ENCODE data around the gene ASB15.

Gene ASB15

GRCh38 chr7:123570390-123571182 lies 31.0 kb upstream of the ASB15 start:
- TF ChIP-seq TAF1 (IDR thresholded peaks at IDR 0.05; ENCODE audit: borderline replicate concordance, insufficient read depth, low read length) (no peak), POLR2AphosphoS5 (IDR thresholded peaks at IDR 0.05; ENCODE audit: low read depth, low read length) (no peak), FOXP2 (optimal IDR thresholded peaks at IDR 0.05; ENCODE audit: borderline replicate concordance, extremely low read depth, extremely low read length, insufficient read depth) (no peak), SIN3A (IDR thresholded peaks at IDR 0.05; ENCODE audit: borderline replicate concordance, insufficient read depth, low read length) (no peak), REST (IDR thresholded peaks at IDR 0.05; ENCODE audit: insufficient read depth in 1 of 2, low read depth in 2 of 2, low read length in 2 of 2) (no peak)

GRCh38 chr7:123571187-123571586 lies 30.4 kb upstream of the ASB15 start:
- TF ChIP-seq TAF1 (IDR thresholded peaks at IDR 0.05; ENCODE audit: borderline replicate concordance, insufficient read depth, low read length) (no peak), FOXP2 (optimal IDR thresholded peaks at IDR 0.05; ENCODE audit: borderline replicate concordance, extremely low read depth, extremely low read length, insufficient read depth) (no peak), POLR2AphosphoS5 (IDR thresholded peaks at IDR 0.05; ENCODE audit: low read depth, low read length) (no peak), REST (IDR thresholded peaks at IDR 0.05; ENCODE audit: insufficient read depth in 1 of 2, low read depth in 2 of 2, low read length in 2 of 2) (no peak), SIN3A (IDR thresholded peaks at IDR 0.05; ENCODE audit: borderline replicate concordance, insufficient read depth, low read length) (no peak)

- no peak for TF ChIP-seq POLR2AphosphoS5 (IDR thresholded peaks at IDR 0.05; ENCODE audit: low read depth, low read length)
- TF ChIP-seq SIN3A (IDR thresholded peaks at IDR 0.05; ENCODE audit: borderline replicate concordance, insufficient read depth, low read length) = no peak
- no peak for TF ChIP-seq TAF1 (IDR thresholded peaks at IDR 0.05; ENCODE audit: borderline replicate concordance, insufficient read depth, low read length)
- TF ChIP-seq FOXP2 (optimal IDR thresholded peaks at IDR 0.05; ENCODE audit: borderline replicate concordance, extremely low read depth, extremely low read length, insufficient read depth) = no peak
- TF ChIP-seq REST (IDR thresholded peaks at IDR 0.05; ENCODE audit: insufficient read depth in 1 of 2, low read depth in 2 of 2, low read length in 2 of 2) = no peak
Measured at GRCh38 chr7:123571684-123572083, 29.9 kb upstream of the ASB15 start.

- TF ChIP-seq REST (IDR thresholded peaks at IDR 0.05; ENCODE audit: insufficient read depth in 1 of 2, low read depth in 2 of 2, low read length in 2 of 2) = no peak
- TF ChIP-seq POLR2AphosphoS5 (IDR thresholded peaks at IDR 0.05; ENCODE audit: low read depth, low read length) = no peak
- no peak for TF ChIP-seq FOXP2 (optimal IDR thresholded peaks at IDR 0.05; ENCODE audit: borderline replicate concordance, extremely low read depth, extremely low read length, insufficient read depth)
- no peak for TF ChIP-seq TAF1 (IDR thresholded peaks at IDR 0.05; ENCODE audit: borderline replicate concordance, insufficient read depth, low read length)
- no peak for TF ChIP-seq SIN3A (IDR thresholded peaks at IDR 0.05; ENCODE audit: borderline replicate concordance, insufficient read depth, low read length)
Measured at GRCh38 chr7:123573341-123573740, 28.3 kb upstream of the ASB15 start.

Data from PFSK-1 (cell line).